HepG2 (cell line): ENCODE measurements around the gene SP4. TPM values are rescaled to one million over a fixed set of nuclear protein-coding genes. Genes with fewer than 3 reads are reported as not detected.
A peak's percentile ranks its signal among the peaks of the same experiment; 100 is the strongest.
"Not testable (repeated sequence)": the region's sequence is repeated elsewhere in the genome, so short reads cannot be mapped to it uniquely, and the experiment has no call there.

Experiments used
- ATAC-seq: fragments of 200-7000 bp; cut with Tn5 transposase; 3 replicates; pipeline ENCODE4 v1.9.1; 2020; ENCODE audit warnings: mild to moderate bottlenecking, moderate library complexity
- BruUV-seq: library from RNA; stranded (reverse); fragments of 400-500 nt; replicated peaks from 2 replicates; lab custom pipeline; 2021; lab: Mats Ljungman, UMichigan
- CTCF ChIA-PET: fragments of 300-600 bp; formaldehyde crosslinking; extraction: SDS; loops from one replicate; lab custom pipeline; 2021; ENCODE audit warnings: low total read pairs, inconsistent platforms, low intra/inter-chr PET ratio; lab: Yijun Ruan, JAX
- POLR2A ChIA-PET: fragments of 350-600 bp; sonication (Branson Sonifier 250); formaldehyde crosslinking; loops from one replicate; lab custom pipeline; 2020; ENCODE audit warnings: antibody characterized with exemption, inconsistent platforms; lab: Yijun Ruan, JAX
- DNase-seq: peaks from one replicate; pipeline ENCODE4 v3.0.0-alpha.2; 2015; ENCODE audit warnings: low spot score
- FAIRE-seq: peaks from 3 replicates; lab custom pipeline; 2011; peaks lifted over from hg19 to GRCh38; lab: Jason Lieb, UNC
- H2AFZ ChIP-seq: one replicate; pipeline ENCODE4 v1.6.1; 2011; ENCODE audit warnings: low read length, inconsistent platforms
- H3K27ac ChIP-seq: fragments of 300-600 bp; 3 replicates; pipeline ENCODE4 v1.8.0; 2011; ENCODE audit warnings: mixed run types, mild to moderate bottlenecking, mixed read lengths, low read length, inconsistent platforms; ENCODE audit not compliant: insufficient read depth; ENCODE audit errors: extremely low read length
- H3K27me3 ChIP-seq, 2 experiments: fragments of 200-600 bp in 1 of 2; 2 replicates in 1 of 2; 3 replicates in 1 of 2; pipeline versions ENCODE4 v1.6.0 to v1.8.0; 2011; ENCODE audit warnings: low read length in 2 of 2, mild to moderate bottlenecking in 2 of 2, moderate library complexity in 2 of 2, inconsistent platforms in 1 of 2; ENCODE audit not compliant: insufficient read depth in 2 of 2, control insufficient read depth in 1 of 2
- H3K36me3 ChIP-seq, 2 experiments: fragments of 200-600 bp in 1 of 2; replicated peaks in 1 of 2; 2 replicates in 1 of 2; 3 replicates in 1 of 2; pipeline versions ENCODE4 v1.5.1 to v1.8.0; 2011; ENCODE audit warnings: low read length in 2 of 2, inconsistent platforms in 1 of 2; ENCODE audit not compliant: insufficient read depth in 2 of 2, control insufficient read depth in 1 of 2
- H3K4me1 ChIP-seq: 2 replicates; pipeline ENCODE4 v1.5.1; 2012; ENCODE audit warnings: low read length, inconsistent platforms; ENCODE audit not compliant: insufficient read depth
- H3K4me2 ChIP-seq: 2 replicates; pipeline ENCODE4 v1.6.0; 2011; ENCODE audit warnings: low read depth, low read length, inconsistent platforms
- H3K4me3 ChIP-seq, 3 experiments: fragments of 200-600 bp in 1 of 3; sonication (generic), shearing (Covaris generic) in 1 of 3; replicated peaks in 1 of 3; 2 replicates each; pipeline ENCODE4 v1.5.1; 2011 to 2016; ENCODE audit warnings: low read length in 3 of 3, inconsistent platforms in 2 of 3, low read depth in 2 of 3, mild to moderate bottlenecking in 2 of 3, control low read depth in 1 of 3, mixed read lengths in 1 of 3; ENCODE audit not compliant: insufficient read depth in 1 of 3
- H3K79me2 ChIP-seq: one replicate; pipeline ENCODE4 v1.6.1; 2011; ENCODE audit warnings: low read length, inconsistent platforms; ENCODE audit not compliant: insufficient read depth
- H3K9ac ChIP-seq: 2 replicates; pipeline ENCODE4 v1.6.0; 2011; ENCODE audit warnings: mild to moderate bottlenecking, low read depth, low read length, inconsistent platforms; ENCODE audit not compliant: insufficient read depth
- H3K9me3 ChIP-seq: 2 replicates; pipeline ENCODE4 v1.5.1; 2012; ENCODE audit warnings: mild to moderate bottlenecking, low read length
- H4K20me1 ChIP-seq: 2 replicates; pipeline ENCODE4 v1.6.0; 2011; ENCODE audit warnings: inconsistent platforms, mild to moderate bottlenecking, low read length, moderate library complexity; ENCODE audit not compliant: insufficient read depth
- WGBS: methylation state at CpG from one replicate; pipeline ENCODE4 v1.1.6; 2017; ENCODE audit warnings: low lambda C conversion rate; 5-methylcytosine and 5-hydroxymethylcytosine counted together
- in situ Hi-C: cut with HindIII; loops from 2 replicates; pipeline ENCODE4 v1.10.0; 2017; ENCODE audit warnings: low pct_unique_long_range_greater_than_20kb; ENCODE audit not compliant: extremely low pct_ligation_motif_present
- intact Hi-C: fragments of 100-400 bp; cut with micrococcal nuclease; formaldehyde crosslinking; loops from one replicate; pipeline ENCODE4 v1.10.0; 2022; ENCODE audit not compliant: unreplicated experiment
- polyA plus RNA-seq, 8 experiments: library from polyadenylated mRNA; depleted of rRNA in 3 of 8; stranded (reverse) in 7 of 8; unstranded in 1 of 8; fragments of >200 nt; fragmentation: Illumina TruSeq in 4 of 8; extraction: Trizol in 4 of 8; gene quantifications; 2 replicates each; pipeline versions ENCODE4 v1.2.1 to v1.2.3, GENCODE V29; 2011 to 2016; ENCODE audit warnings: low read depth in 4 of 8, missing spikeins in 1 of 8, mixed read lengths in 1 of 8; ENCODE audit not compliant: insufficient read depth in 1 of 8
- total RNA-seq, 5 experiments: library from RNA; depleted of rRNA; stranded (reverse); fragments of >200 nt; fragmentation: Illumina TruSeq; extraction: Trizol; gene quantifications; 2 replicates each; pipeline ENCODE4 v1.2.3, GENCODE V29; 2016; ENCODE audit warnings: low read depth in 1 of 5
- TF ChIP-seq, protein P1 (sequence below): fragments of 450-650 bp; IDR thresholded peaks from 2 replicates; pipeline ENCODE4 v1.6.1; 2016

SP4 gene
- total and polyA plus RNA-seq, 2 of the 13 experiments (the other 11 are each of a cell fraction or from before 2014, with no cell fraction given): 2.7 to 4.8 TPM

DNA sequence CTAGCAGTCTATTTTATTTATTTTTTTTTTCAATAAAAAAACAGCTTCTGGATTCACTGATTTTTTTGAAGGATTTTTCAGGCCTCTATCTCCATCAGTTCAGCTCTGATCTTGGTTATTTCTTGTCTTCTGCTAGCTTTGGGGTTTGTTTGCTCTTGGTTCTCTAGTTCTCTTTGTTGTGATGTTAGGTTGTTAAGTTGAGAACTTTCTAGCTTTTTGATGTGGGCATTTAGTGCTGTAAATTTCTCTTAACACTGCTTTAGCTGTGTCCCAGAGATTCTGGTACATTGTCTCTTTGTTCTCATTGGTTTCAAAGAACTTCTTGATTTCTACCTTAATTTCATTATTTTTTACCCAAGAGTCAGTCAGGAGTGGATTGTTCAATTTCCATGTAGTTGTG lies 105.8 kb downstream of the SP4 start:
- H2AFZ ChIP-seq, H3K27me3 ChIP-seq, H3K27ac ChIP-seq, H3K36me3 ChIP-seq, BruUV-seq, DNase-seq, H3K4me2 ChIP-seq, H3K79me2 ChIP-seq, CTCF ChIA-PET, ATAC-seq, H3K9me3 ChIP-seq, H3K4me3 ChIP-seq, H4K20me1 ChIP-seq, H3K9ac ChIP-seq, POLR2A ChIA-PET, H3K4me1 ChIP-seq, intact Hi-C loops, FAIRE-seq: not testable (repeated sequence)
- in situ Hi-C loops: loop anchor here (25.0 kb wide), 1 partner anchor 229 kb away; no protein-coding TSS in a partner anchor

DNA sequence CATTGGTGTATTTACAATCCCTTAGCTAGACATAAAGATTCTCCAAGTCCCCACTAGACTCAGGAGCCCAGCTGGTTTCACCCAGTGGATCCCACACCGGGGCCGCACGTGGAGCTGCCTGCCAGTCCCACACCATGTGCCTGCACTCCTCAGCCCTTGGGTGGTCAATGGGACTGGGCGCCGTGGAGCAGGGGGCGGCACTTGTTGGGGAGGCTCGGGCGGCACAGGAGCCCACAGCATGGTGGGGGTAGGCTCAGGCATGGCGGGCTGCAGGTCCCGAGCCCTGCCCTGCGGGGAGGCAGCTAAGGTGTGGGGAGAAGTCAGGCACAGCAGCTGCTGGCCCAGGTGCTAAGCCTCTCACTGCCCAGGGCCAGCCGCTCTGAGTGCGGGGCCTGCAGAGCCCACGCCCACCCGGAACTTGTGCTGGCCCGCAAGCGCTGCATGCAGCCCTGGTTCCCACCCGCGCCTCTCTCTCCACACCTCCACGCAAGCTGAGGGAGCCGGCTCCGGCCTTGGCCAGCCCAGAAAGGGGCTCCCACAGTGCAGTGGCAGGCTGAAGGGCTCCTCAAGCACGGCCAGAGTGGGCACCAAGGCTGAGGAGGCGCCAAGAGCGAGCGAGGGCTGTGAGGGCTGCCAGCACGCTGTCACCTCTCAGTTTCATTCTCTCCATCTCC lies 108.7 kb downstream of the SP4 start:
- H3K4me3 ChIP-seq, H3K27me3 ChIP-seq, H3K4me1 ChIP-seq, H4K20me1 ChIP-seq, FAIRE-seq, POLR2A ChIA-PET, H3K4me2 ChIP-seq, H3K27ac ChIP-seq, ATAC-seq, H2AFZ ChIP-seq, DNase-seq, H3K9me3 ChIP-seq, H3K36me3 ChIP-seq, BruUV-seq, intact Hi-C loops, H3K79me2 ChIP-seq, H3K9ac ChIP-seq, CTCF ChIA-PET: not testable (repeated sequence)
- in situ Hi-C loops: loop anchor here (25.0 kb wide), 1 partner anchor 226 kb away; no protein-coding TSS in a partner anchor
- 49% methylated on average over 5 of the region's 27 CpGs for WGBS
- TF ChIP-seq, protein P1, sequence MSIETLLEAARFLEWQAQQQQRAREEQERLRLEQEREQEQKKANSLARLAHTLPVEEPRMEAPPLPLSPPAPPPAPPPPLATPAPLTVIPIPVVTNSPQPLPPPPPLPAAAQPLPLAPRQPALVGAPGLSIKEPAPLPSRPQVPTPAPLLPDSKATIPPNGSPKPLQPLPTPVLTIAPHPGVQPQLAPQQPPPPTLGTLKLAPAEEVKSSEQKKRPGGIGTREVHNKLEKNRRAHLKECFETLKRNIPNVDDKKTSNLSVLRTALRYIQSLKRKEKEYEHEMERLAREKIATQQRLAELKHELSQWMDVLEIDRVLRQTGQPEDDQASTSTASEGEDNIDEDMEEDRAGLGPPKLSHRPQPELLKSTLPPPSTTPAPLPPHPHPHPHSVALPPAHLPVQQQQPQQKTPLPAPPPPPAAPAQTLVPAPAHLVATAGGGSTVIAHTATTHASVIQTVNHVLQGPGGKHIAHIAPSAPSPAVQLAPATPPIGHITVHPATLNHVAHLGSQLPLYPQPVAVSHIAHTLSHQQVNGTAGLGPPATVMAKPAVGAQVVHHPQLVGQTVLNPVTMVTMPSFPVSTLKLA: 0 out of 2 replicates have a peak, but pooled peaks have one; percentile 6
